NCI-H345 treated with DMSO at 0.1 percent for 48 hours (cell line): ENCODE measurements around the gene NKPD1.

Experiments used
- DNase-seq: peaks from one replicate; lab custom pipeline; 2025; ENCODE audit not compliant: unreplicated experiment; lab: John Stamatoyannopoulos, UW

The NKPD1 gene

GRCh38 chr19:45160870-45161737, at the start of gene NKPD1:
NKPD1 (minus strand) TSS chr19:45160982; CDS start chr19:45160150, 832 bp downstream.
- no peak for DNase-seq

- no peak for DNase-seq
These were observed 45.5 kb upstream of the NKPD1 start for GRCh38 chr19:45206328-45206727.

GRCh38 chr19:45205810-45206209, 45.0 kb upstream of the NKPD1 start:
- DNase-seq, result no peak

- DNase-seq, result no peak
These were observed 41.9 kb upstream of the NKPD1 start for GRCh38 chr19:45202637-45203036.

GRCh38 chr19:45200568-45200967, 39.8 kb upstream of the NKPD1 start:
- DNase-seq, result no peak

- no peak for DNase-seq
These were observed 35.0 kb upstream of the NKPD1 start for GRCh38 chr19:45195764-45196163.

GRCh38 chr19:45191375-45191774, 30.6 kb upstream of the NKPD1 start:
- no peak for DNase-seq

GRCh38 chr19:45189971-45190370, 29.2 kb upstream of the NKPD1 start:
- no peak for DNase-seq

- peak; percentile 16 for DNase-seq
These were observed 26.8 kb upstream of the NKPD1 start for GRCh38 chr19:45187421-45188100.

GRCh38 chr19:45186509-45187334, 25.9 kb upstream of the NKPD1 start:
- DNase-seq, result no peak

GRCh38 chr19:45184115-45184514, 23.3 kb upstream of the NKPD1 start:
- DNase-seq, result no peak

- no peak for DNase-seq
These were observed 22.0 kb upstream of the NKPD1 start for GRCh38 chr19:45182758-45183157.

GRCh38 chr19:45180936-45181335, 20.2 kb upstream of the NKPD1 start:
- no peak for DNase-seq

- DNase-seq, result no peak
These were observed 19.1 kb upstream of the NKPD1 start for GRCh38 chr19:45179892-45180370.

- DNase-seq, result no peak
These were observed 18.5 kb upstream of the NKPD1 start for GRCh38 chr19:45179072-45179891.

- DNase-seq, result peak; percentile 98
These were observed 17.7 kb upstream of the NKPD1 start, which contains the start of gene BLOC1S3 for GRCh38 chr19:45178262-45179071. BLOC1S3 (plus strand) TSS chr19:45178784; CDS start chr19:45179297, 513 bp downstream.

- no peak for DNase-seq
These were observed 17.1 kb upstream of the NKPD1 start, which contains the start of gene TRAPPC6A for GRCh38 chr19:45177817-45178261. TRAPPC6A (minus strand) TSS chr19:45178237; CDS start chr19:45178218, 19 bp downstream.

GRCh38 chr19:45175515-45176345, 14.9 kb upstream of the NKPD1 start:
- no peak for DNase-seq
